RWPE1 (cell line): ENCODE measurements around the gene NID1.
"Not testable (repeated sequence)": the region's sequence is repeated elsewhere in the genome, so short reads cannot be mapped to it uniquely, and the experiment has no call there.

ENCODE experiments used
- CTCF ChIA-PET: fragments of 350-600 bp; sonication (Branson Sonifier 250); formaldehyde crosslinking; extraction: SDS; loops from one replicate; lab custom pipeline; 2021; lab: Yijun Ruan, JAX
- POLR2A ChIA-PET: fragments of 400-600 bp; formaldehyde crosslinking; extraction: SDS; loops from one replicate; lab custom pipeline; 2020; ENCODE audit warnings: antibody characterized with exemption; ENCODE audit not compliant: low non-redundant PET; lab: Yijun Ruan, JAX
- DNase-seq: peaks from one replicate; pipeline ENCODE4 v3.0.0; 2012; ENCODE audit warnings: low spot score
- H3K27ac ChIP-seq: fragments of 450-650 bp; 2 replicates; pipeline ENCODE4 v1.5.1; 2017
- CTCF ChIP-seq: fragments of 450-650 bp; conservative IDR thresholded peaks from 2 replicates; pipeline ENCODE4 v1.5.1; 2017; ENCODE audit warnings: low read depth, mild to moderate bottlenecking

Gene NID1

GRCh38 chr1:236009857-236010256 lies 55.0 kb downstream of the NID1 start:
- ChIA-PET POLR2A (interaction anchor here (0.7 kb wide), 1 partner anchor 18 kb away, joined by 6 read pairs; no protein-coding TSS in a partner anchor), CTCF (no interaction called here)
- DNase-seq = peak; percentile 66
- no peak for TF ChIP-seq CTCF
- H3K27ac ChIP-seq = peak overlapping the region; percentile 64

- H3K27ac ChIP-seq = no peak overlapping the region
- DNase-seq = no peak
- CTCF ChIA-PET = no interaction called here
- POLR2A ChIA-PET = no interaction called here
- no peak for TF ChIP-seq CTCF
Measured at GRCh38 chr1:236009191-236009590, 55.7 kb downstream of the NID1 start.

- TF ChIP-seq CTCF = no peak
- ChIA-PET POLR2A (interaction anchor here (0.6 kb wide), 1 partner anchor 738 kb away, joined by 3 read pairs; no protein-coding TSS in a partner anchor), CTCF (interaction anchor here (0.7 kb wide), 1 partner anchor 488 kb away, joined by 6 read pairs; no protein-coding TSS in a partner anchor)
- DNase-seq = no peak
- H3K27ac ChIP-seq = no peak overlapping the region
Measured at GRCh38 chr1:236007781-236008180, 57.1 kb downstream of the NID1 start.

GRCh38 chr1:236003058-236003457 lies 61.8 kb downstream of the NID1 start:
- POLR2A ChIA-PET, DNase-seq, H3K27ac ChIP-seq: not testable (repeated sequence)
- CTCF ChIA-PET = interaction anchor here (0.6 to 0.7 kb wide), 2 partner anchors 32 to 480 kb away, joined by 3 read pairs; no protein-coding TSS in a partner anchor

- no peak overlapping the region for H3K27ac ChIP-seq
- ChIA-PET POLR2A (no interaction called here), CTCF (interaction anchor here (0.7 kb wide), 1 partner anchor 33 kb away, joined by 3 read pairs; no protein-coding TSS in a partner anchor)
- TF ChIP-seq CTCF = no peak
- DNase-seq = no peak
Measured at GRCh38 chr1:236002572-236002971, 62.3 kb downstream of the NID1 start.

GRCh38 chr1:236002025-236002390 lies 62.9 kb downstream of the NID1 start:
- DNase-seq = no peak
- ChIA-PET POLR2A (no interaction called here), CTCF (no interaction called here)
- H3K27ac ChIP-seq = no peak overlapping the region
- TF ChIP-seq CTCF = no peak

- H3K27ac ChIP-seq = no peak overlapping the region
- CTCF ChIA-PET = interaction anchor here (0.6 kb wide), 1 partner anchor 29 kb away, joined by 3 read pairs; no protein-coding TSS in a partner anchor
- no peak for TF ChIP-seq CTCF
- no peak for DNase-seq
- POLR2A ChIA-PET = no interaction called here
Measured at GRCh38 chr1:236000781-236001180, 64.1 kb downstream of the NID1 start.
